SH-SY5Y (cell line): Measurements from ENCODE around the gene PSD2.

Experiments used
- GATA2 ChIP-seq: IDR thresholded peaks from 2 replicates; pipeline ENCODE4 v1.6.1; 2011; ENCODE audit warnings: mild to moderate bottlenecking, low read depth, low read length
- GATA3 ChIP-seq: IDR thresholded peaks from 2 replicates; pipeline ENCODE4 v1.6.1; 2011; ENCODE audit warnings: low read depth, mild to moderate bottlenecking, low read length, moderate library complexity

DNA sequence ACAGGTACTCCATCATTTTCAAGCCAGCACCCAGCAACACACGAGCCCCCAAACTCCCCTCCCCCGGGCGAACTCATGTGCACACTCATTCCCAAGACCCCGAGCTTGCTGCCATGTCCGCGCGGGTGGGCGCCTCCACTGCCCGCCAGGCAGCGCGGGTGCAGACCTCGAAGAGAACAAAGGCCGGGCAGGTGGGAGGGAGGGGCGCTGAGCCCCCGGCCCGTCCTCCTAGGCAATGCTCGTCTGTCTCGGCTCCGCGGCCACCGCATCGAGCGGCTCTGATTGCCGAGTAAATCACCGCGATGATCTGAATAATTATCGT, 47.1 kb upstream of the PSD2 start:
- TF ChIP-seq GATA2 (no peak), GATA3 (no peak)
